ENCODE data around the gene GSG1L. TPM values are rescaled to one million over a fixed set of nuclear protein-coding genes. Genes with fewer than 3 reads are reported as not detected.

The GSG1L gene
- total RNA-seq, 1 donor from 2014 or later: not detected

DNA sequence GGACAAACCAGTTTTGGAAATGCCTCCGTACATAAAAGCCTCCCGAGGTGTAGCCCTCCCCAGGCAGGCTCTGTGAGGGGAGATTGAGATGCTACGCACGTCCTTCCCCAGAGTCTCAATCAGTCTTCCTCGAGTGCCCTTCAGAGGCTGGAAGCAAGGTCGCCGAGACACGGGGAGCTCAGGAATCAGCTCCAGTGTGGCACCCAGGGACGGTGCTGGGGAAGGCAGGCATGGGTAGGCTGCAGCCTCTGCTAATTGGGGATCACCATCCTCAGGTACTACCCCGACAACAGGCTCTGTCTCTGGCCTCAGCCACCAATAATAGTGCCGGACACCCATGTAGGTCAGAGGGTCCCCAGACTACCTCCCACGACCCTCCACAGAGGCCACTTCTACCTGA, 28.1 kb upstream of the GSG1L start:
- no peak for DNase-seq (ENCODE audit: low read depth in 2 of 2)

DNA sequence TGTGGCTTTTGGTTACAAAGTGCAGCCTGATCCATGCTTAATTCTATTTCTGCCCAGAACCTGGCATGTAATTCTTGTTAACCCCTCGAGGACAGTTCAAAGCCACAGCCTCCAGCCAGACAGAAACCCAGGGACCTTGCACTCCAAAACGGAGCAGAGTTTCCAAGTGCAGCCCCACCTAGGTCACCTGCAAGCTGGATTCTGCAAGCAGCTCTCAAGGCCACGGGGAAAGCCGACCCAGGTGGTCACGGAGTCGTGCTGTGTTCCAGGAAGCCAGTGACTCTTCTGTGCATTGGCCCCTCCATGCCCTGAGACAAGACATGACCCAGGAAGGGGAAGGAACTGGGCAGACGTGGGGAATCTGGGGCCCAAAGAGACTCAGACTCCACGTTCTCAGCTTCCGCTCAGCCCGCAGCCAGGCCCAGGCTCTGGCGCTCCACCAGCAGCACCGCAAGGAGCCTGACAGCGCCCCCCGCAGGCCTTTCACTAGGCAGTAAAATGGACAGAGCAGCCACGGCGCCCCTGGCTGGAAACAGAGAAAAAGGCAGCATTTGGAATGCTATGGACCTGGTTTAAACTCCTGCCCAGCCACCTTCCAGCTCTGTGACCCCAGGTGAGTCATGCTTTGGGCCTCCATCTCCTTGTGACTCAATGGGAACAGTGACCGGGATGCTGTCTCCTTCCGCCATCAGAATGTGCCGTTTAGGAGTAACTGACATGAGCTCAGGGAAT, 27.3 kb upstream of the GSG1L start:
- peak in 1 of 2 donors; percentile 11 for DNase-seq (ENCODE audit: low read depth in 2 of 2)

DNA sequence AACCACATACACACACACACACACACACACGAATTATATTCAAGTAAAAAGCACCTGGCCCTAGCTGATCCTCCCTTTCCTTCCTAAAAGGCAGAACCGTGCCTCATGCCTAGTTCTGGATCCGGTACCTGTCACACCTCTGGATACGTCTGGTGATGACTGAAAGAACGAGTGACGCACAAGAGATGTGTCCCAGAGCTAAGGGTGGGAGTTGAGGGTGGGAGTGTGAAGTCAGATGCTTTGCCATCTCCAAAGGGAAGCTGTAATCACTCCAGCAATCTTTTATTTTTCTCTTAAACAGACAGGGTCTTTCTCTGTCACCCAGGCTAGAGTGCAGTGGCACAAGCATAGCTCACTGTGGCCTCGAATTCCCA, 26.5 kb upstream of the GSG1L start:
- no peak for DNase-seq (ENCODE audit: low read depth in 2 of 2)

DNA sequence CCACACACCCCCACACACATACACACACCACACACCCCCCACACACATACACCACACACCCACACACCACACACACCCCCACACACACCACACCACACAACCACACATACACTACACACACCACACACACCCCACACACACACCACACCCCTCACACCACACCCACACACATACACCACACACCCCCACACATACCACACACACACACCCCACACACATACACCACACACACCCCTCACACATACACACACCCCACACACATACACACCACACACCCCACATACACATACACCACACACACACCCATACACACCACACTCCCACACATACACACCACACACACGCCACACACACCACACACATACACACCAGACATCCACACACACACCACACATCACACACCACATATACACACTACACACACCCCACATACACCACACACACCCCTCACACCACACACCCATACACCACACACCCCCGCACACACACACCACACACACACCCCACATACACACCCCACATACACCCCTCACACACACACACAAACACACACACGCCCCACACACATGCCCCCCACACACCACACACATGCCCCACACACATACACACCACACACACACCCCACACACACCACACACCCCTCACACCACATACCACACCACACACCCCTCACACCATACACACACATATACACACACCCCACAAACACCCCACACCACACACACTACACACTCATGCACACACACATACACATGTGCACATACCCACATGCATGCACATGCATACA, 25.9 kb upstream of the GSG1L start:
- no peak for DNase-seq (ENCODE audit: low read depth in 2 of 2)

DNA sequence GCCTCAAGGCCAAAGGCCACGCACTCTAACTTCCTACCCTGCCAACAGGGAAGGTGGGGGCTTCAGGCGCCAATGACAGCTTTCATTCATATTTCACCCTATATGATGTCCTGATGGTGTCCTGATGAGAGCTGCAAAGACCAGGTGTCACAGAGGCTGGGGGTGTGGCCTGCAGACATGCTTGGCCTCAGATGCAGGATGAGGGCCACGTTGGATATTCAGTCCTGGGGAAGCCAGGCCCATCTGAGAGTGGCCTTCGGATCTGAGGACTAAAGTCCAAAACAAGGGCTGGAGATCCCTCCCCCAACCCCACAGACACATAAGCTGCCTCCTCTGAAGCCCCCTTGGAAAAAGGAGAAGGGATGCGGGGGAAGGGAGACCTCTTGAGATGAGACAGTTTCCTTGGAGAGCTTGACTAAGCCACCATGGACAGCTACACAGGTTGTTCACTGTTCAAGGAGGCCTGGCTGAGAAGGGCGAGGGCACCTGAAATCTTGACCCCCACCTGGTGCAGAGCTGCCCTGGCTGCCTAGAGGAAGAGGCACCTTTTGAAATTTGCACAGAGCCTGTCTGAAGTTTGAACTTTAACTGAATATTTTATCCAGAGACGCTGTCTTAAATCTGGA, 24.3 kb upstream of the GSG1L start:
- DNase-seq (ENCODE audit: low read depth in 2 of 2): no peak

DNA sequence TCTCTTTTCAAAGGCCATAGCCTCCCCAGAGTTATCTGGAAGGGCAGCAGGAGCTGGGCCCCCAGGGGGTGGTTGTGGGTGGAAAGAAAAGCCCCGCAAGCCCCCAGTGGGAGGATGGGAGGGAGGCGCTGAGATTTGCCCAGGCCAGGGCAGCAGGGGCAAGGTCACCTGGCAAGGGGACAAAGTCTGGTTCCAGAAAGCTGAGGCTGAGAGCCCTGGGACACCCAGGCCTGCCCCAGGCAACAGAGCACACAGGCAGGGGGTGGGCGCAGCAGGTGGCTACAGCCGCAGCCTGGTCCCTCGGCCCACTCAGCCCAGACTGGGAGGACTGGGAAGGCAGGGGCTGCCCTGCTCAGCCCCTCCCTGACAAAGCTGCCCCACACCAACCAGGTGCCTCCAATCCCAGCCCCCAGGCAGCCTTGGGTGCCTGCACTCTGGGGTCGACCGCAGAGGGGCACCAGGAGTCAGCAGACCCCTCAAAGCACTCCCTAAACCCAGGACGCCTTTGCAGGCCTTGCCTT, 23.7 kb upstream of the GSG1L start:
- DNase-seq (ENCODE audit: low read depth in 2 of 2): no peak

DNA sequence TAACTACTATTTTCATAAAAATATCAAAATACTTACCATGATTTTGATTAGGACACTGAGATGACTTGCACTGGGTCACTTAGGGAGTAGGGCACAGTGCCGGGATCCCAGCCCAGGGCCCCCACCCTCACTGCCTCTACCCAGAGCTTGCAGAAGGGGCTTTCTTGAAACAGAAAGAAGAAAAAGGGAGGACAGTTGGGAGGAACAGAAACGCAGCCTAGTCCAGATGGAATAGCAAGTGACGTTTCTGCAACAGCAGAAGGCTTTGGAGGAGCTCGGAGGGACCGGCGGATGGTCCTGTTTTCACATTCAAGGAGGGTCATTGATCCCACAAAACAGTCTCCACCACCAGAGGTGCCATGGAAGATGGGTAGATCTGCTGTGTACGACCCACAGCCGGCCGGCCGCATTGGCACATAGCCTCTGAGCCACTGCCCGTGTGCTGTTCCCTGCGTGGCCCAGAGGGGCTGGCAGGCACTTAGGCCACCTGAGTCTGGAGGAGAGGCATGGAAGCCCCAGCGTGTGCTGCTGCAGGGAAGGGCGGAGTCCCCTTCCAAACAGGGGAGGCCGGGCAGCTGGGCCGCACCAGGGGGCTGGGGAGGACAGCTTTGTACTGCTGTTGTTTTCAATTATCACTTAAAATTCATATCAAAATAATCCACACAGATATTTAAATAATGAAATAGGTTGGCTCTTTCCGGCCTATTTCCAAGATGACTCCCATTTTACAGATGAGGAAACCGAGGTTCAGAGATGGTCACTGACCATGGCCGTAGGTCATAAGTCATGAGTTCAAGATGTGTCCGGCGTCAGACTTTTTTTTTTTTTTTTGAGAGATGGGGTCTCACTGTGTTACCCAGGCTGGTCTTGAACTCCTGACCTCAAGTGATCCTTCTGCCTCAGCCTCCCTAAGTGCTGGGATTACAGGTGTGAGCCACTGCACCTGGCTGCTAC, 22.9 kb upstream of the GSG1L start:
- no peak for DNase-seq (ENCODE audit: low read depth in 2 of 2)

DNA sequence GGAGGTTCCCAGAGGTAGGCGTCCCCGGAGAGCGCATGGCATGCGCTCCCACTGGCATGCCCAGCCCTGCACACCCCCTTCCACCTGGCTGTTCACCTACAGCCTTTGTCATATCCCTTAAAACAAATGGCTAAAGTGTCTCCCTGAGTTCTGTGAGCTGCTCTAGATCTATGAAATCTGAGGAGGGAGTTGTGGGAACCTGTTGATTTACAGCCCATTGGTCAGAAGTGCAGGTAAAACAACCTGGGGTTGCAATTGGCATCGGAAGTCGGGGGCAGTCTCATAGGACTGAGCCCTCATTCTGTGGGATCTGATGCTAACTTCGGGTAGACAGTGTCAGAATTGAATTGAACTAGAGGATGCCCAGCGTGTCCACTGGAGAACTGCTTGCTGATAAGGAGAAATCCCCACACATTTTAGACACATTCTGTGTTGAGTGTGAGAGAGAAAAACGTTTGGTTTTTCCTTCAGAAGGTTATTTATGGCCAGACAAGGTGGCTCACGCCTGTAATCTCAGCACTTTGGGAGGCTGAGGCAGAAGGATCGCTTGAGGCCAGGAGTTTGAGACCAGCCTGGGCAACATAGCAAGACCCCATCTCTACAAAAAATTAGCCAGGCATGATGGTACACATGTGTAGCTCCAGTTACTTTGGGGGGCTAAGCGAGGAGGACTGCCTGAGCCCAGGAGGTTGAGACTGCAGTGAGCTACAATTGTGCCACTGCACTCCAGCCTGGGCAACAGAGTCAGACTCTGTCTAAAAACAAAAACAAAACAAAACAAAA, 22.1 kb upstream of the GSG1L start:
- no peak for DNase-seq (ENCODE audit: low read depth in 2 of 2)

DNA sequence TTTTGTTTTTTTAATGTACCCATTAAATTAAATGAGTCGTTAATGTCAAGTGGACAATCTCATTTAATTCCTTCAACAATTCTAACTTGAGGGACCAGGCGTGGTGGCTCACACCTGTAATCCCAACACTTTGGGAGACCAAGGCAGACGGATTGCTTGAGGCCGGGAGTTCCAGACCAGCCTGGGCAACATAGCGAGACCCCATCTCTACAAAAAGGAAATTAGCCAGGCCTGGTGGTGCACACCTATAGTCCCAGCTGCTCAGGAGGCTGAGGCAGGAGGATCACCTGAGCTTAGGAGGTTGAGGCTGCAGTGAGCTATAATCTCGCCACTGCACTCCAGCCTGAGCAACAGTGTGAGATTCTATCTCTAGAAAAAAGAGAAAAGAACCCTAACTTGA, 20.7 kb upstream of the GSG1L start:
- DNase-seq (ENCODE audit: low read depth in 2 of 2): no peak

DNA sequence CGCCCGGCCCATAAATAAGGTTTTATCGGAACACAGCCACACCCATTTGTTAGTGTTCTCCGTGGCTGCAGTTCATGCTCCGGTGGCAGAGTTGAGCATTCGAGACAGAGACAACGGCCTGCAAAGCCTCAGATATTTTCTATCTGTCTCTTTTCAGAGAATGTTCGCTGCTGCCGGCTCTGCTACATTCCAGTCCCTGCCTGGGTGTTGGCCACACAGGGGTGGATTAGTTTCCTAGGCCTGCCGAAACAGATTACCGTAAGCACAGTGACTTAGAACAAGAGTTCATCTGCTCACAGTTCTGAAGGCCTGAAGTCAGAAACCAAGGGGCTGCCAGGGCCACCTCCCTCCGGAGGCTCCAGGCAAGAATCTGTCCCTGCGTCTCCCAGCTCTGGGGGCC, 19.1 kb upstream of the GSG1L start:
- no peak for DNase-seq (ENCODE audit: low read depth in 2 of 2)

DNA sequence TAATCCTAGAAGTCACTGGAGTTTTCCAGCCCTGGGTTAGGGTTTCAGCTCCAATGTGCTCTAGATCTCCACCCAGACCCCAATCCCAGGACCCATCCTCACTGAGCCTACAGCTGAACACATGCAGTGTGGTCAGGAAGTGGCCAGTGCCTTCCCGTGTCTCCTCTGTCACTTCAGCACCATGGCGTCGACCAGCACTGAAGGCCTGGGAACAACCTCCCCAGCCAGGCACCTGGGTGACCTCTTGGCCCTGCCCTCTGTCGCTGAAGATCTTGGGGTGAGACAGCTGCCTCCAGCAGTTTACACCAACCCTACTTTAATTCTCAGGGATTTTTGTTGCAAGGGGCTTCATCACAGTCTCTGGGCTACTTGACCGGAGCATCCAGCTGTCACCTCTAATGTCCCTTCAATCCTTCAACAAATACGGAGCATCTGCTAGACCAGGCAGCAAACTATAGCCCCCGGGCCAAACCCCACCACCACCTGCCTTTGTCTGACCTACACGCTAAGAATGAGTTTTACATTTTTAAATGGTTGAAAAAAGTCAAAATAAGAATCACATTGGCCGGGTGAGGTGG, 18.0 kb upstream of the GSG1L start:
- DNase-seq (ENCODE audit: low read depth in 2 of 2): no peak

DNA sequence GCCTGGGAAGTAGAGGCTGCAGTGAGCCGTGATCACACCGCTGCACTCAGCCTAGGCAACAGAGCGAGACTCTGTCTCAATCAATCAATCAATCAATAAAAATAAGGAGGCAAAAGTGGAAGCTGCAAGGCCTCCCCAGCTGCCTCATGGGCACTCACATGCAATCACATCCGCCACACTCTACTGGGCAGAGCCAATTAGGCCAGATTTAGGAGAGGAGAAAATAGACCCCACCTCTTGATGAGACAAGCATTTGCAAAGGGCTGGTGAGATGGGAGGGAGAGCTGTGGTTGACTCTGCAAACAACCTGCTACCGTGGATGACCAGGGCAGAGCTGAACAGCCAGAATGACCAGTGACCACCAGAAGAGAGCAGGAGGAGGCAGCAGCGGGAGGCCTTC, 14.7 kb upstream of the GSG1L start:
- DNase-seq (ENCODE audit: low read depth in 2 of 2): no peak

DNA sequence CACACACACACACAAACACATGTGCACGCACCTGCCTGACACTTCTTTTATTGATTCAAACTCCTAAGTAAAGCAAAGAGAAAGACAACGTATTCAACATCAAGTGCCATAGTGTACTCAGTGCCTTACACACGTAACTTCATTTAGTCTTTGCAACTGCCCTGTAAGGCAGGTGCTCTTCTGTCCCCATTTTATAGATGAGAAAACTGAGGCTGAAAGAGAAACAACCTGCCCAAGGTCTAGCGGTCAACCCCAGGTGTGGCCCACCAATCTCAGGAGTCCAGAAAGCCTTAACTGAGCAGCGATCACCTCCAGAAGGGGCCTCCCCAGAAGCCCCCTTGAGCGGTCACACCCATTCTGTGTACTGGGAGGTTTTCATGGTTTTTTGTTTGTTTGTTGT, 10.3 kb upstream of the GSG1L start:
- no peak for DNase-seq (ENCODE audit: low read depth in 2 of 2)

DNA sequence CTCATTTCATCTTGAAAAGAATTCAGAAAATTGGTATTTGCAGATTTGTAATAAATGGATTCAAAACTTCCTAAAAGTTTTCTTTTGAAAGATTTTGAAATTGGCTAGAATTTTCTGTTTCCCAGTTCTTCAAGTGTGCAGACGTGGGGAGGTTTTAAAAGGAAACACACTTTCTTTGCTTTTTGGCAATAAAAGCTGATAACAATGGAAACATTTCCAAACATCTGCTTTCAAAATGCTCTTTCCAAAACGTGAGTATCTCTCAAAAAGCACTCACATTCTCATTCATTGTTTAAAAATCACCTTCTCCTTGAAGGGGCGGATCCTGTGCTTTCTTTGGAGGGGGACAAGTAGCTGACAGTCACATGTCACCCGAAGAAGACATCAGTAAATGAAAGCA, 8.6 kb upstream of the GSG1L start:
- no peak for DNase-seq (ENCODE audit: low read depth in 2 of 2)

DNA sequence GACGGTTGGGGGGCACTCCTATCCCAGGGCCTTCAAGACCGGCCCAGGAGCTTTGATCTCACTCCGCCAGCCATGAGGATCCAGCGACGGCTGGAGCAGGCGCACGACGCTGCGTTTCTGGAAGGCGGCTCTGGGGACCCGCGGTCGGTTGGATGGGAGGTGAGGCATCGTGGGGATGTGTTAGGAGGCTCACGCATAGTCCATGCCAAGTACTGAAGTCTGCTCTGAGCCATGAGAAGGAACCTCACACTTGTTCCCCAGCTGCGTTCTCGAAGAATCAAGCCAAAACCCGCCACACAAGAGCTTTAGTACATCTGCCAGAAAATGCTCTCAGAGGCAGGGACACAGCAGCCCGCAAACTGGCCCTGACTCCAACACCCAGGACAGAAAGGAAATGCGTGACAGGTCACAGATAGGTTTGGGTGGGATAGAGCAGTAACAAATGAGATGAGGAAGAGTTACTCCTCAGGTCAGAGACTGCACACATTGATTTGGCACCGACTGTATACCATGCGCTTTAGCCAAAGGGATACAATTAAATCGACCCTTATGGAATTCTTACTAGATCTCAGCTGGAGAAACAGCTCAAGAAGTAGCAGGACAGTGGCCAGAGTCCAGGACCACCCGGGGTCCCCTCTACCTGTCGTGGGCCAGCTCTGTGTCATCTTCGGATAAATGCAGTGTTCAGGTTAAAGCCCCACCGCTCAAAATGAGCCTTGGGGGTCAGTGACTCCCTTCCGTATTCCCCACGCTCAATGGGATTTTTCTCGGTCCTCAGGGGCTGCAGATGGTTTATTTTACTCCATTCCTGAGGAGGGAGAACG, 6.7 kb upstream of the GSG1L start:
- no peak for DNase-seq (ENCODE audit: low read depth in 2 of 2)

DNA sequence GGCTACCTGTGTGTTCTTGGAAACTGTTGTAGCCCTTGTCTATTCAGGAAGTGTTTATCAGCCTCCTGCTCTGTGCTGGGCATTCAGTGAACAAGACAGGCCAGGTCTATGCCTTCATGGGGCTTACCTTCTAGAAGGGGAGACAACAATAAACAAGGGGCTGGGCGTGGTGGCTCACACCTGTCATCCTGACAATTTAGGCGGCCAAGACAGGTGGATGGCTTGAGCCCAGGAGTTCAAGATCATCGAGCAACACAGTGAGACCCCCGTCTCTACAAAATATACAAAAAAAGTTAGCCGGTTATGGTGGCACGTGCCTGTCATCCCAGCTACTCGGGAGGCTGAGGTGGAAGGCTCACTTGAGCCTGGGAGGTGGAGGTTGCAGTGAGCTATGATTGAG, 5.5 kb upstream of the GSG1L start:
- DNase-seq (ENCODE audit: low read depth in 2 of 2): no peak

DNA sequence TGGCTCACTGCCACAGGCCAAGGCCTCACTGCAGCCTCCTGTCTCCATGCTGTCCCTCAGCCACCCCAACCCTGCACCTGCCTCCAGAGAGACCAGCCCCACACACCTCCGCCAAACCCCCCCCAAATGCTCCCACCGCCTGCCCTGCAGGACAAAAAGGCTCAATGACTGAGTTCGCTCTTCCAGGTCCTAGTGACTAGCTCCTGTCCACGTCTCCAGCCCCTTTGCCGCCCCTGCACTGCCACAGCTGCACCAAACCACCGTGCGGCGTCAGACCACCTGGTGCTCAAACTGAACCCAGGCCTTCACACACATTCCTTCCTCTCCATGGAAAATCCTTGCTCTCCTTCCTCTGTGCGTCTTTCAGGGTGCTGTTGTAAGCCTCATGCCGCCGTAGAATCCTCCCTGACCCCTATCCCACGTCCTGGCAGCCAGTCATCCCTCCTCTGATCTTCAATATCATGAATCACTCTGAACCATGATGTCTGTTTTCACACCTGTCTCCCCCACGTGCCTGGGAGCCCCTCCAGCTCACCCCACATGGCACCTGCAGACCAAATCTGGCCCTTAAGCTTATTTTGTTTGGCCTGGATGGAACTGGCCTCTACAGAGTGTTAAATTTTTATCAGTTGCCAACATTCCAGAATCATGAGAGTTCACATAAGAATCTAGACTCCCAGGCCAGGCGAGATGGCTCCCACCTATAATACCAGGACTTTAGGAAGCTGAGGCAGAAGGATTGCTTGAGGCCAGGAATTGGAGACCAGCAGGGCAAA, 4.3 kb upstream of the GSG1L start:
- DNase-seq (ENCODE audit: low read depth in 2 of 2): peak; percentile 39 to 46

DNA sequence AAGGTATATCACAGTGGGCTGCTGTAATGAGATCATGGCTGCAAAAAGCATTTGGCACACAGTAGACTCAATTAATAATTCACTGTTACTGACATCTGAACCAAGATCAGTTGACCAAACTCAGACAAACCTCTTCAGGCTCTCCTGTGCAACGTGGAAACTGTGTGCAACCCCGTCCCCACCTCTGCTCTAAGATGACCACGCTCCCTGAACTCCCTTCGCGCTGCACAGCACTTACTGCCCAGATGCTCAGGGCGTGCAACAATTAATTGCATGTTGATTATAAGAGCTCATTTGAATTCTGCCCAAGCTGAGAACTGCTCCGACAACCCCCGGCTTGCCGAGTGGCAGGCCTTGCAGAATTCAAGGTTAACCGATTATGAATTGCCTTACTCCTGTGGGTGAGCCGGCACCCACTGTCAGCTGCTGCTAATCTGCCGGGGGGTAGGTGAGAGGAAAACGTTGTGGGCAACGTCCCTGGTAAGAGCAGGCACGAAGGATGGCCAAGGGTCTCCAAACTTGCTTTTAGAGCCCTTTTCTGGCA, 1.3 kb upstream of the GSG1L start:
- no peak for DNase-seq (ENCODE audit: low read depth in 2 of 2)
